IgD-negative memory B cell (primary cell): ENCODE results near the gene SPDL1. TPM values are rescaled to one million over a fixed set of nuclear protein-coding genes. Genes with fewer than 3 reads are reported as not detected.
"Not testable (repeated sequence)": the region's sequence is repeated elsewhere in the genome, so short reads cannot be mapped to it uniquely, and the experiment has no call there.

Source experiments
- H3K27ac Mint-ChIP-seq, 3 donors: one replicate each; pipeline ENCODE4 v1.8.0; 2020 to 2022; ENCODE audit warnings: mild to moderate bottlenecking in 3 of 3, mixed read lengths in 3 of 3, moderate library complexity in 1 of 3
- H3K27me3 Mint-ChIP-seq: one replicate; pipeline ENCODE4 v1.8.0; 2021; ENCODE audit warnings: mixed read lengths
- H3K36me3 Mint-ChIP-seq: one replicate; pipeline ENCODE4 v1.8.0; 2020; ENCODE audit warnings: mild to moderate bottlenecking, mixed read lengths
- H3K4me1 Mint-ChIP-seq, 3 donors: one replicate each; pipeline ENCODE4 v1.8.0; 2020 to 2022; ENCODE audit warnings: mixed read lengths in 3 of 3, mild to moderate bottlenecking in 1 of 3
- H3K4me3 Mint-ChIP-seq, 4 donors: one replicate each; pipeline ENCODE4 v1.8.0; 2020 to 2022; ENCODE audit warnings: mild to moderate bottlenecking in 4 of 4, mixed read lengths in 4 of 4, moderate library complexity in 3 of 4
- H3K9me3 Mint-ChIP-seq, 3 donors: one replicate each; pipeline ENCODE4 v1.8.0; 2020 to 2021; ENCODE audit warnings: mixed read lengths in 3 of 3, mild to moderate bottlenecking in 1 of 3
- polyA plus RNA-seq: library from polyadenylated mRNA; unstranded; fragments of 300-500 nt; fragmentation: Illumina TruSeq; gene quantifications from one replicate; pipeline ENCODE4 v1.2.3, GENCODE V29; 2021

The SPDL1 gene
- polyA plus RNA-seq, 1 donor from 2014 or later, result 7.9 TPM

DNA sequence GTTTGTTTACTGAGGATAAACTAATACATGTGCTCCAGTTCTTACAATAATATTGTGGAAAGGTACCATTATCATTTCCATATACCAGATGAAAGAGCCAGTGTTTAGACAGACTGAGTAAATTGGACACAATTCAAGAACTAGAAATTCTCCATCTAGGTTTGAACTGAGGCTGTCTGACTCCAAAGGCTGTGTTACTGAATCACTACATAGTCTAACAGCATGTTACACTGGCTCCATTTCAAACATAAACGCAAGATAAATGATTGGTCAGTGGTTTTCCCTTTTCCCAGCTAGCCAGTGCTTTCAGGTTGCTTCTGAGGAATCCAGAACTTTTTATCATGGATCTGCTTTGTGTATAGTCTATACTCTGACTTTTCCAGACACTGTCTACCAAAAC, 8.1 kb downstream of the SPDL1 start:
- Mint-ChIP-seq H3K4me3 (no peak overlapping the region), H3K36me3 (peaks cover 10% of the 10 kb centered on the region), H3K9me3 (no peaks in the 10 kb centered on the region), H3K4me1 (peaks cover 0 to 4% (median 0%) of the 10 kb centered on the region in 3 donors), H3K27me3 (no peaks in the 10 kb centered on the region), H3K27ac (no peak overlapping the region)

DNA sequence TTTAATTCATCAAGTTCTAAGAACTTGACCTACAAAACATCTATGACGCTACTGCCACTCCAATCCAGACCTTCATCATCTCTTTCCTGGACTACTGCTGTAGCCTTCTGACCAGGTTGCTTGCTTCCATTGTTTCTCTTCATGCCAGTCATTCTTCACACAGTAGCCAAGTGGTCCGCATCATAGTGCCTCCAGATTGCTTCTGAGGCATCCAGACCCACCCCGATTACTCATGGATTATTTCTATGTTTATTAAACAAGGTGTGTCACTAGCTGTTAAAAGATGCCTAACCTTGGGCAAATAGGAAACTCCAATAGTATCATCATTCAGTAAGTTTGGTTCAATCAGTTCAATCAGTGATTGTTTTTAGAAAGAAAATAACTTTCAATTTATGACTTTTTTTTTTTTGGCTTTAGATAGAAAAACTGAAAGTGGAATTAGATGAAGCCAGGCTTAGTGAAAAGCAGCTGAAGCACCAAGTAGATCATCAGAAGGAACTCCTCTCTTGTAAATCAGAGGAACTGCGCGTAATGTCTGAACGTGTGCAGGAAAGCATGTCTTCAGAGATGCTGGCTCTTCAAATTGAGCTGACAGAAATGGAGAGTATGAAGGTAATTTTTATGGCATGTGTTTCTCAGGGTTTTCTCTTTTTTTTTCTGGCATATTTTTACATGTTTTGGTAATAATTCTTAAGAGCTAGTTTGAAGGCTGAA, 9.5 kb downstream of the SPDL1 start:
- no peaks in the 10 kb centered on the region for H3K4me1 Mint-ChIP-seq
- H3K36me3 Mint-ChIP-seq, result peaks cover 15% of the 10 kb centered on the region
- no peaks in the 10 kb centered on the region for H3K9me3 Mint-ChIP-seq
- no peaks in the 10 kb centered on the region for H3K27me3 Mint-ChIP-seq
- no peak overlapping the region for H3K4me3 Mint-ChIP-seq
- H3K27ac Mint-ChIP-seq, result no peak overlapping the region

DNA sequence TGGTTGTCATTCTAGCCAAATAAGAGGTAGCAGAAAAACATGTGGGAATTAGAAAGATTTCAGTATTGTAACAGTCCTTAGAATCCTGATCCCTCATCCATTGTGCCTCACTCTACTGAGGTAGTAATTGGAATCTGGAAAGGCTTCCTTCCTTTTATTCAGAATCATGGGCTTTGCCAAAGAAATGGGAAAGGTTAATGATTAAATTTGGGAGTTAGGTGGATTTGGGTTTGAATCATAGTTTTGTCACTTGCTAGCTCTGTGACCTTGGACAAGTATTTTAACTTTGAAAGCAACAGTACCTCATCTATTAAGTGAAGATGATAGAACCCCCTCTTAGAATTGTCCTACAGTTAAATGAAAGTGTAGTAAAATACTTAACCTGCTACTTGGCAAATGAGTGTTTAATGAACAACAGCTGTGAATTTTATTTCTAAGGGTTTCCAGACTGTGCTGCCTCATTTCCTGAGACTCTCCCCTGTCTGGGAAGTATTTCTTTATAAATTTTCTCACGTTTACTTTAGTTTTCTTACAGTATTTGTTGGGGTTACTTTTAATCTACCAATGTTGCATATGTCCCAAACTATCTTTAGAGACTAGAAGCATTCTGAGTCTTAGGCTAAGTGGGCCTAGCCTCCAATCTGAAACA, 11.7 kb downstream of the SPDL1 start:
- Mint-ChIP-seq H3K27ac (no peak overlapping the region), H3K9me3 (no peaks in the 10 kb centered on the region), H3K27me3 (no peaks in the 10 kb centered on the region), H3K36me3 (peaks cover 13% of the 10 kb centered on the region), H3K4me3 (no peak overlapping the region), H3K4me1 (no peaks in the 10 kb centered on the region)

GRCh38 chr5:169599451-169599850, 15.9 kb downstream of the SPDL1 start:
- peaks cover 20% of the 10 kb centered on the region for H3K36me3 Mint-ChIP-seq

GRCh38 chr5:169602535-169602934, 19.0 kb downstream of the SPDL1 start:
- H3K4me3 Mint-ChIP-seq, result no peak overlapping the region
- H3K9me3 Mint-ChIP-seq, result peaks cover 0 to 3% (median 0%) of the 10 kb centered on the region in 3 donors
- H3K27me3 Mint-ChIP-seq, result no peaks in the 10 kb centered on the region
- peaks cover 23% of the 10 kb centered on the region for H3K36me3 Mint-ChIP-seq
- no peaks in the 10 kb centered on the region for H3K4me1 Mint-ChIP-seq
- H3K27ac Mint-ChIP-seq, result no peak overlapping the region

More at GRCh38 chr5:169599451-169599850, 15.9 kb downstream of the SPDL1 start:
- H3K4me3 Mint-ChIP-seq, result no peak overlapping the region
- no peaks in the 10 kb centered on the region for H3K4me1 Mint-ChIP-seq
- H3K9me3 Mint-ChIP-seq, result no peaks in the 10 kb centered on the region
- H3K27me3 Mint-ChIP-seq, result no peaks in the 10 kb centered on the region
- H3K27ac Mint-ChIP-seq, result no peak overlapping the region

- H3K4me1 Mint-ChIP-seq, result no peaks in the 10 kb centered on the region
- H3K27ac Mint-ChIP-seq, result no peak overlapping the region
- peaks cover 3 to 7% (median 6%) of the 10 kb centered on the region in 3 donors for H3K9me3 Mint-ChIP-seq
- no peak overlapping the region for H3K4me3 Mint-ChIP-seq
- peaks cover 9% of the 10 kb centered on the region for H3K36me3 Mint-ChIP-seq
- H3K27me3 Mint-ChIP-seq, result peaks cover 3% of the 10 kb centered on the region
Observed at GRCh38 chr5:169606279-169606678, 22.7 kb downstream of the SPDL1 start.

DNA sequence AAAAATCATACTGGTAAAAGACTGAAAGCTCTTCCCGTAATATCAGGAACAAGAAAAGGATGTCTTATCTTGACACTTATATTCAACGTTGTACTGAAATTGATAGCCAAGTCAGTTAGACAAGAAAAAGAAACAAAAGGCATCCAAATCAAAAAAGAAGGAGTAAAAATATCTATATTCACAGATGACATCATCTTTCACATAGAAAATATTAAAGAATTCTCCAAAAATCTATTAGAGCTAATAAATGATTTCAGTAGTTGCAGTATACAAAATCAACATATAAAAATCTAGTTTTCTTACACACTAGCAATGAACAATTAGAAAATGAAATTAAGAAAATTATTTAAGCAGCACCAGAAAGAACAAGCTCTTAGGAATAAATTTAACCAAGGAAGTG, 24.3 kb downstream of the SPDL1 start:
- H3K27ac Mint-ChIP-seq, result no peak overlapping the region

DNA sequence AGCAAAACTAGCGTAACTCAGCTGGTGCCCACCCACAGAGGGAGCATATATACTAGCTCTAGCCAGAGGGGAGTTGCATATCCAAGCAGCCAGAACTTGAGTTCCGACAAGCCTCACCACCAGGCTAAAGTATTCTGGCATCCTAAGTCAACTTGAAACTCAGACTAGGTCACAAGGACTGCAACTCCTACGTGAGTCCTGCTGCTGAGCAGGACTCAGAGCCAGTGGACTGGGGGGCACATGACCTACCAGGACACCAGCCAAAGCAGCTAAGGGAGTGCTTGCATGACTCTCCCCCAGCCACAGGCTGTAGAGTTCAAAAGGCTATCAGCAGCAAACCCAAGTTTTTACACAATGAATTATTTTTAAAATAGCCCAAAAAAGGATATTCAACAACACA, 26.1 kb downstream of the SPDL1 start:
- Mint-ChIP-seq H3K36me3 (peaks cover 8% of the 10 kb centered on the region), H3K9me3 (peaks cover 6 to 9% (median 7%) of the 10 kb centered on the region in 3 donors), H3K27me3 (peaks cover 5% of the 10 kb centered on the region), H3K27ac (no peak overlapping the region), H3K4me1 (no peaks in the 10 kb centered on the region), H3K4me3 (no peak overlapping the region)

More for the DNA sequence above, 24.3 kb downstream of the SPDL1 start:
- no peak overlapping the region for H3K4me3 Mint-ChIP-seq
- H3K36me3 Mint-ChIP-seq, result peaks cover 7% of the 10 kb centered on the region
- peaks cover 3% of the 10 kb centered on the region for H3K27me3 Mint-ChIP-seq
- peaks cover 6 to 8% (median 7%) of the 10 kb centered on the region in 3 donors for H3K9me3 Mint-ChIP-seq
- no peaks in the 10 kb centered on the region for H3K4me1 Mint-ChIP-seq

DNA sequence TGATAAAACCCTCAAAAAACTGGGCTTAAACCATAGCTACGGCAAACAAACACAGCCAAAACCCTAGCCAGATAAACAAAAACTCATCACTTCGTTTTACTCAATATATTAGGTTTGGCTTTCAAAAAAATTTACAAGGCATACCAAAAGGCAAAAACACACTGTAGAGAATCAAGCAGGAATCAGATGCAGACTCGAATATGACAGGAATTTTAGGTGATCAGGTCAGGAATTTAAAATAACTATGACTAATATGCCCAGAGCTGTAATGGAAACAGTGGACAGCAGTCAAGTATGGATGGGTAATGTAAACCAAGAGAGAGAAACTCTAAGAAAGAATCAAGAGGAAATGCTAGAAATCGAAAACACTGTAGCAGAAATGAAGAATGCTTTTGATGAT, 27.0 kb downstream of the SPDL1 start:
- peaks cover 5% of the 10 kb centered on the region for H3K27me3 Mint-ChIP-seq
- no peak overlapping the region for H3K4me3 Mint-ChIP-seq
- peaks cover 8% of the 10 kb centered on the region for H3K36me3 Mint-ChIP-seq
- peak overlapping the region in 1 of 3 donors; percentile 49 for H3K27ac Mint-ChIP-seq
- H3K4me1 Mint-ChIP-seq, result no peaks in the 10 kb centered on the region
- peaks cover 6 to 7% (median 7%) of the 10 kb centered on the region in 3 donors for H3K9me3 Mint-ChIP-seq

DNA sequence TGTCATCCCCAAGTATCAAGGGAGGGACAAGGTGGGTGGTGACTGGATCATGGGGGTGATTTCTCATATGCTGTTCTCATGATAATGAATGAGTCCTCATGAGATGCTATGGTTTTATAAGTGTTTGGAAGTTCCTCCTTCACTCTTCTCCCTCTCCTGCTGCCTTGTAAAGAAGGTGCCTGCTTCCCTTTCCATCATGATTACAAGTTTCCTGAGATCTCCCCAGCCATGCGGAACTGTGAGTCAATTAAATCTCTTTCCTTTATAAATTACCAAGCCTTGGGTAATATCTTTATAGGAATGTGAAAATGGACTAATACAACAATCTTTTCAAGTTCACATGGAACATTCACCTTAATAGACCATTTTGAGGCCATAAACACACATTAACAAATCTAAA, 32.0 kb downstream of the SPDL1 start:
- no peaks in the 10 kb centered on the region for H3K4me1 Mint-ChIP-seq
- H3K4me3 Mint-ChIP-seq, result no peak overlapping the region
- H3K27ac Mint-ChIP-seq, result peak overlapping the region in 1 of 3 donors; percentile 21
- H3K9me3 Mint-ChIP-seq, result peaks cover 5 to 11% (median 7%) of the 10 kb centered on the region in 3 donors
- H3K36me3 Mint-ChIP-seq, result peaks cover 3% of the 10 kb centered on the region
- peaks cover 2% of the 10 kb centered on the region for H3K27me3 Mint-ChIP-seq

- H3K27ac Mint-ChIP-seq, H3K4me1 Mint-ChIP-seq, H3K9me3 Mint-ChIP-seq, H3K36me3 Mint-ChIP-seq, H3K27me3 Mint-ChIP-seq, H3K4me3 Mint-ChIP-seq: not testable (repeated sequence)
Observed at GRCh38 chr5:169624307-169624706, 40.7 kb downstream of the SPDL1 start.

- no peak overlapping the region for H3K27ac Mint-ChIP-seq
- no peaks in the 10 kb centered on the region for H3K27me3 Mint-ChIP-seq
- H3K4me1 Mint-ChIP-seq, result peaks cover 0 to 8% (median 7%) of the 10 kb centered on the region in 3 donors
- H3K4me3 Mint-ChIP-seq, result no peak overlapping the region
- H3K36me3 Mint-ChIP-seq, result no peaks in the 10 kb centered on the region
- H3K9me3 Mint-ChIP-seq, result peaks cover 0 to 8% (median 0%) of the 10 kb centered on the region in 3 donors
Observed at GRCh38 chr5:169626779-169627178, 43.2 kb downstream of the SPDL1 start.

DNA sequence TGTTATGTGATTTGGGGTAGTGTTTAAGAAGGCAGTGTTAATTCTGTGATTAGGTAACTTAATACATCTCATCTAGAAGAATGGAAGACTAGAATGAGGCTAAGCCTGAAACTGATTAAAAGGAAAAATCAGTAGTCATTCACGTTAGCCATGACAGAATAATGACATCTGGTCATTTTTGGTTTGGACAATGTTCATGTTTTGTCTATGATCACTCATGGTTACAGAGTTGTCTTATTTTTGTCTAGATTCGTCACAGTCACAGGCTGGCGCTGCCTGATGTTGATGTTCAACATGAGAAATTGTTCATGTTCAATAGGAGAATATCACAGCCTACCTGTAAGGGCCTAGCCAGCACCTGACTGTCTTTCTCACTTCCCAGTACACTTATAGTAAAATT, 44.0 kb downstream of the SPDL1 start:
- Mint-ChIP-seq H3K36me3 (no peaks in the 10 kb centered on the region), H3K4me3 (no peak overlapping the region), H3K4me1 (peaks cover 0 to 8% (median 7%) of the 10 kb centered on the region in 3 donors), H3K27ac (no peak overlapping the region), H3K27me3 (no peaks in the 10 kb centered on the region), H3K9me3 (peaks cover 0 to 8% (median 0%) of the 10 kb centered on the region in 3 donors)

DNA sequence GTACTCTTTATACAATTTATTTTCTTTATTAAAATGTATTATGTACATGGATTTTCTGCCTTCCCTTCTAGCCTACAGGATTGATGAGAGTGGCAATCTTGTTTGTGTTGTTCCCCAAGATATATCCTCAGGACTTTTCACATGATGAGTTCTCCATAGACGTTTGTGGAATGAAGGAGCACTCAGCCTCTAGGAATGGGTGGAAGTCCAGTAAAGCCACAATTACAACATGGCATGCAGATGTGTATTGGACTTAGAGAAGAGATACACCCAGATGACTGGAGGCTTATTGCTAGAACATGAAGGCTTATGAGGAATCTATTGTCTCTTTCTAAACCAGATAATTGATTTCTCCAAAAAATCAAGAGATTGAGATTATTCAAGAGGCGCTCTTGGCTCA, 45.3 kb downstream of the SPDL1 start:
- Mint-ChIP-seq H3K4me1 (peaks cover 0 to 6% (median 6%) of the 10 kb centered on the region in 3 donors), H3K4me3 (no peak overlapping the region), H3K27me3 (no peaks in the 10 kb centered on the region), H3K27ac (no peak overlapping the region), H3K36me3 (no peaks in the 10 kb centered on the region), H3K9me3 (peaks cover 0 to 1% (median 0%) of the 10 kb centered on the region in 3 donors)

- no peaks in the 10 kb centered on the region for H3K27me3 Mint-ChIP-seq
- no peak overlapping the region for H3K27ac Mint-ChIP-seq
- peaks cover 0 to 9% (median 3%) of the 10 kb centered on the region in 3 donors for H3K9me3 Mint-ChIP-seq
- H3K4me3 Mint-ChIP-seq, result no peak overlapping the region
- no peaks in the 10 kb centered on the region for H3K4me1 Mint-ChIP-seq
- H3K36me3 Mint-ChIP-seq, result no peaks in the 10 kb centered on the region
Observed at GRCh38 chr5:169629847-169630548, 46.4 kb downstream of the SPDL1 start.
